Measurements from ENCODE around the gene STRN3. TPM values are rescaled to one million over a fixed set of nuclear protein-coding genes. Genes with fewer than 3 reads are reported as not detected.

STRN3 gene
- total and polyA plus RNA-seq, 2 of the 8 experiments (the other 6 are each of a cell fraction or from before 2014, with no cell fraction given): 8.7 to 38.1 TPM

DNA sequence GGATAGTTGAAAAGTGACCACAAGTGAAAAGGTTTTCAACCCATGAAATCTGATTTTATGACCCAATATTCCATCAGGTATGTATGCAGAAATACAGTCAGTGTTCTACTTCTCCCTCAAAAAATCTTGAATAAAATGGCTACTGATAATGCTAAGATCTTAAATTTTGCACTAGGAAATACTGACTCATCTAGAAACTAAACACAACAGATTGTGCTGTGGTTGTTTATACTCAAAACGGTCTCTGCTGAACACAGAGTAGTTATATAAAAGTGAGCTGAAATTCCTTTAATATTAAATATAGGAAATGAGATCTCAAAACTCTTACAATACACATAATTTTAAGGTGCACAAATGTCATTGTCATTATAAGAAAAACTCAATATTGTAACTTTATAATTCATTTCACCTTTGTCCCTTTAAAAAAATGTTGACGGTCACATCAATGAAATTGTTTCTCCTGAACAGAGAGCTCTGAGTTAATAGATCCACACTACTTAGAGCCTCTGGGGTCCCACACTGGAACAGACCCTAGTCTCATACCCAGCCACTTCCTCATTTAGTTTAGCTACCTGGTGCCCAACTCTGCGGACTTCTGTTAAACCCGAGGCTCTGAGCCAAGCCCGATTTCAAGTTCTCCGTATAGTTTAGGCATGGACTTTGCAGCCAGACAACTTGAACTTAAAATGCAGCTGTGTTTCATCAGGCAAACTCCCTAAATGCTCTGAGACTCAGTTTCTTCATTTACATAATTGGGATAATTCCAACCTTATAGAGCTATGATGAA, 142.5 kb downstream of the STRN3 start (continued):
- TF ChIP-seq, protein P1, sequence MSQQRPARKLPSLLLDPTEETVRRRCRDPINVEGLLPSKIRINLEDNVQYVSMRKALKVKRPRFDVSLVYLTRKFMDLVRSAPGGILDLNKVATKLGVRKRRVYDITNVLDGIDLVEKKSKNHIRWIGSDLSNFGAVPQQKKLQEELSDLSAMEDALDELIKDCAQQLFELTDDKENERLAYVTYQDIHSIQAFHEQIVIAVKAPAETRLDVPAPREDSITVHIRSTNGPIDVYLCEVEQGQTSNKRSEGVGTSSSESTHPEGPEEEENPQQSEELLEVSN (IDR thresholded peaks at IDR 0.05): no peak
- no peak for TF ChIP-seq POLR2AphosphoS5 (IDR thresholded peaks at IDR 0.05; ENCODE audit: low read depth, low read length)
- TF ChIP-seq, protein P2, sequence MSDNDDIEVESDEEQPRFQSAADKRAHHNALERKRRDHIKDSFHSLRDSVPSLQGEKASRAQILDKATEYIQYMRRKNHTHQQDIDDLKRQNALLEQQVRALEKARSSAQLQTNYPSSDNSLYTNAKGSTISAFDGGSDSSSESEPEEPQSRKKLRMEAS (IDR thresholded peaks at IDR 0.05): no peak
- TF ChIP-seq TAF7 (optimal IDR thresholded peaks at IDR 0.05; ENCODE audit: borderline replicate concordance, low read depth, low read length): no peak
- TF ChIP-seq SIN3A (conservative IDR thresholded peaks at IDR 0.05 in 1 of 2, IDR thresholded peaks at IDR 0.05 in 1 of 2; ENCODE audit: low read depth in 1 of 2, low read length in 2 of 2): no peak

Measured in H1 (cell line).